SU-DHL-6 (cell line): ENCODE results near the gene TMEM117.

Experiments used
- CTCF ChIP-seq: fragments of 200-600 bp; sonication (generic); IDR thresholded peaks from one replicate; pipeline ENCODE4 v1.5.1; 2017; ENCODE audit warnings: antibody characterized with exemption, mild to moderate bottlenecking, low read length, moderate library complexity; ENCODE audit not compliant: insufficient read depth, poor library complexity, severe bottlenecking
- EZH2phosphoT487 ChIP-seq: fragments of 200-600 bp; sonication (generic), shearing (Covaris generic); conservative IDR thresholded peaks from 2 replicates; pipeline ENCODE4 v1.6.1; 2018; ENCODE audit warnings: mild to moderate bottlenecking, antibody characterized with exemption, low read length, moderate library complexity, mixed read lengths

GRCh38 chr12:43917896-43918295 lies 82.0 kb downstream of the TMEM117 start:
- no peak for TF ChIP-seq CTCF
- TF ChIP-seq EZH2phosphoT487 = no peak
